Progenitor cell of endocrine pancreas (in vitro differentiated cells): ENCODE data around the gene TNFSF10. TPM values are rescaled to one million over a fixed set of nuclear protein-coding genes. Genes with fewer than 3 reads are reported as not detected.
"Not testable (repeated sequence)": the region's sequence is repeated elsewhere in the genome, so short reads cannot be mapped to it uniquely, and the experiment has no call there.

ENCODE experiments used
- DNase-seq: peaks from one replicate; pipeline ENCODE4 v3.0.0; 2021; ENCODE audit warnings: low spot score; ENCODE audit not compliant: unreplicated experiment
- H3K27ac Mint-ChIP-seq: 2 replicates; pipeline ENCODE4 v1.8.0; 2021; ENCODE audit warnings: mild to moderate bottlenecking, moderate library complexity, mixed read lengths
- H3K27me3 Mint-ChIP-seq: 2 replicates; pipeline ENCODE4 v1.8.0; 2021; ENCODE audit warnings: mixed read lengths
- H3K36me3 Mint-ChIP-seq: 2 replicates; pipeline ENCODE4 v1.8.0; 2022; ENCODE audit warnings: mixed read lengths; ENCODE audit not compliant: insufficient read depth
- H3K4me1 Mint-ChIP-seq: 2 replicates; pipeline ENCODE4 v1.8.0; 2021; ENCODE audit warnings: low read depth, mixed read lengths
- H3K4me3 Mint-ChIP-seq: 2 replicates; pipeline ENCODE4 v1.8.0; 2021; ENCODE audit warnings: low read depth, mild to moderate bottlenecking, moderate library complexity, mixed read lengths
- H3K9me3 Mint-ChIP-seq: 2 replicates; pipeline ENCODE4 v1.8.0; 2021; ENCODE audit warnings: low read depth, mixed read lengths
- CTCF ChIP-seq: fragments of 200-600 bp; sonication (generic); IDR thresholded peaks from one replicate; pipeline ENCODE4 v1.5.0; 2021; ENCODE audit warnings: antibody characterized with exemption, mild to moderate bottlenecking; ENCODE audit not compliant: unreplicated experiment
- total RNA-seq: library from RNA; stranded (reverse); gene quantifications from 2 replicates; pipeline ENCODE4 v1.2.1, GENCODE V29; 2021

Gene TNFSF10
- total RNA-seq, 1 donor from 2014 or later: 0.72 TPM

- H3K4me3 Mint-ChIP-seq: no peak overlapping the region
- no peak for DNase-seq
Observed at GRCh38 chr3:172501540-172501939, 21.7 kb downstream of the TNFSF10 start.

DNA sequence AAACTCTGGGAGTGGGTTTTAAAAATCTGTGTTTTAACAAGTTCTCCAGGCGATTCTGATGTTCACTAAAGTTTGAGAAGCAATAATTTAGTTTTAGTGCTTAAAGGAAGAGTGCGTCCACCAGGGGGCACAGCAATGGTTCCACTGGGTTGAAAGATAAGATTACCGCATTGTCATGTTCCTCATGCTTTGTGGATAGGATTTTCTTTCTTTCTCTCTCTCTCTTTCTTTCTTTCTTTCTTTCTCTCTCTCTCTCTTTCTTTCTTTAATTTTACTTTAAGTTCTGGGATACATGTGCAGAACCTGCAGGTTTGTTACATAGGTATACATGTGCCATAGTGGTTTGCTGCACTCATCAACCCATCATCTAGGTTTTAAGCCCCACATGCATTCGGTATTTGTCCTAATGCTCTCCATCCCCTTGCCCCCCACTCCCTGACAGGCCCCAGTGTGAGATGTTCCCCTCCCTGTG is 33.0 kb downstream of the TNFSF10 start:
- peak; percentile 25 for DNase-seq
- not testable (repeated sequence) for H3K9me3 Mint-ChIP-seq, H3K4me3 Mint-ChIP-seq, H3K27me3 Mint-ChIP-seq, H3K36me3 Mint-ChIP-seq, H3K4me1 Mint-ChIP-seq, H3K27ac Mint-ChIP-seq
- peak; percentile 79 for TF ChIP-seq CTCF

More at GRCh38 chr3:172501540-172501939, 21.7 kb downstream of the TNFSF10 start:
- H3K27ac Mint-ChIP-seq: no peak overlapping the region
- no peaks in the 10 kb centered on the region for H3K27me3 Mint-ChIP-seq
- H3K4me1 Mint-ChIP-seq: no peaks in the 10 kb centered on the region
- no peaks in the 10 kb centered on the region for H3K36me3 Mint-ChIP-seq
- TF ChIP-seq CTCF: no peak
- no peaks in the 10 kb centered on the region for H3K9me3 Mint-ChIP-seq

DNA sequence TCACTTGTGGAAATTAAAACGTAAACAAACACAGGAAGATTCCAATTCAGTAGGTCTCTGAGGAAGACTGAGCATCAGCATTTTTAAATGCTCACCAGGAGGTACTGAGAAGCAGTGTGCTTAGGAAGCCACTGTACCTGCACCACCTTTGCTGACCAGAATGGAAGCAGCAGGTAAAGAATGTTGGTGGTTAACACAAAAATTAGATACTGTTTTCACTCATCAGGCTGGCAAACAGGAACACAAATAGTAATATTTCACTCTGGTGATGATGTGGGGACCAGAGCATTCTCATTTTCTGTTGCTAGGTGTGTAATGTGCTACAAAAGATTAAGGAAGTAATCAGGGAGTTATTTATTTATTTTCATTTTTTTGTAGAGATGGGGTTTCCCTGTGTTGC is 45.1 kb downstream of the TNFSF10 start:
- Mint-ChIP-seq H3K9me3 (peaks cover 6% of the 10 kb centered on the region), H3K27me3 (peaks cover 9% of the 10 kb centered on the region), H3K4me1 (peaks cover 4% of the 10 kb centered on the region), H3K36me3 (no peaks in the 10 kb centered on the region), H3K27ac (no peak overlapping the region), H3K4me3 (no peak overlapping the region)
- no peak for DNase-seq
- no peak for TF ChIP-seq CTCF

GRCh38 chr3:172476347-172476746 is 46.9 kb downstream of the TNFSF10 start:
- Mint-ChIP-seq H3K4me1 (peaks cover 4% of the 10 kb centered on the region), H3K27ac (no peak overlapping the region), H3K27me3 (peaks cover 9% of the 10 kb centered on the region), H3K4me3 (peak overlapping the region; percentile 6), H3K9me3 (peaks cover 6% of the 10 kb centered on the region), H3K36me3 (no peaks in the 10 kb centered on the region)
- no peak for TF ChIP-seq CTCF
- no peak for DNase-seq

DNA sequence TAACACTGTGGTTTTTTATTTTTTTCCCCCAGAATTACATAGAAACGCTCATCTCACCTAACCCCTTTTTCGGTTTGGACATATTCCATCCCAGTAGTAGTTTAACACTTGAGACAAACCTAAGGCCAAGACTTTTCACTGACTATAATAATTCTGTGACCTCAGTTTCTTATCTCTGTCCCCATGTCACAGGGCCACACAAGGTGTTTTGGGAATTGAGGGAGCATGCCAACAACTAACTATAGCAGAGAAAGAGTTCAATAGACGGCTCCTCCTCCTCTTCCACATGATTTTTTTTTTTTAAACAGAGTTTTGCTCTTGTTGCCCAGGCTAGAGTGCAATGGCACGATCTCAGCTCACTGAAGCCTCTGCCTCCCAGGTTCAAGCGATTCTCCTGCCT is 47.5 kb downstream of the TNFSF10 start:
- Mint-ChIP-seq H3K9me3 (peaks cover 6% of the 10 kb centered on the region), H3K27ac (no peak overlapping the region), H3K36me3 (no peaks in the 10 kb centered on the region), H3K4me1 (peaks cover 4% of the 10 kb centered on the region), H3K4me3 (no peak overlapping the region), H3K27me3 (peaks cover 9% of the 10 kb centered on the region)
- no peak for TF ChIP-seq CTCF
- DNase-seq: no peak
